ENCODE results near the gene SPATS2. TPM values are rescaled to one million over a fixed set of nuclear protein-coding genes. Genes with fewer than 3 reads are reported as not detected.

Gene SPATS2
- polyA plus RNA-seq, 12 donors = 19.8 to 61.7 (median 32.7) TPM; not detected in 1

DNA sequence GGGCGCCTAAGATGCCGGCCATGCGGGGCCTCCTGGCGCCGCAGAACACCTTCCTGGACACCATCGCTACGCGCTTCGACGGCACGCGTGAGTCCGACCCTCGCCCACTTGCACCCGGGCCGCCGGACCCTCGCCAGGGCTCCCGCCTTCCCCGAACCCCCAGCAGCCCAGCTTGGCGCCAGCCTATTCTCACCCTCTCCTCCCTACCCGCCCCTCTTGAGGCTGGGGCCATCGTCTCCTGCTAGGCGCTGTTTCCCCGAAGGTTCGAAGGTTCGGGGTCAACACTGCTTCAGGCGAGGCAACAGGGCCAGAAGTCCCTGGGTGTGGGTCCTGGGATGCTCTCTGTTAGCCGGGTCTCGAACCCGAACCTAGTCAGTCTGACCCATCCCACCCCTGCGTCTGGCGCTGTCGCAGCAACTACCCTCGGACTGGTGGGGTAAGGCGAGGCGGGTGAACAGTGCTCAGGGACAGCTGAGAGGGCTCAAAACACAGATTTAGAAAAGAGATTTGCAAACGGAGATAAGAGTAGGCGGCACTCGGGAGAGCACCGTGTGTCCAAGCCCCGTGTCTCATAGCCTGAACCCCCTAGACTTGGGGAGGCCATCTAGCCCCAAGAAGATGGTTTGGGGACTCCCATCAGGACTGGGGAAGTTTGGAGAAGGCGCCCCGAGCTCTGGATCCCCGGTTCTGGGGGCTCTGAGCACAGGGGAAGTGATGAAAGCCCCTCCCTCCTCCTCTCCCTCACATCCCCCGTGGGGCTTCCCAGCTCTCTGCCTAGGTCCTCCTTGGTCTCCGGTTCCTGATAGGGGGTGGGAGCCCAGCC is 172.4 kb downstream of the SPATS2 start:
- DNase-seq = no peak

DNA sequence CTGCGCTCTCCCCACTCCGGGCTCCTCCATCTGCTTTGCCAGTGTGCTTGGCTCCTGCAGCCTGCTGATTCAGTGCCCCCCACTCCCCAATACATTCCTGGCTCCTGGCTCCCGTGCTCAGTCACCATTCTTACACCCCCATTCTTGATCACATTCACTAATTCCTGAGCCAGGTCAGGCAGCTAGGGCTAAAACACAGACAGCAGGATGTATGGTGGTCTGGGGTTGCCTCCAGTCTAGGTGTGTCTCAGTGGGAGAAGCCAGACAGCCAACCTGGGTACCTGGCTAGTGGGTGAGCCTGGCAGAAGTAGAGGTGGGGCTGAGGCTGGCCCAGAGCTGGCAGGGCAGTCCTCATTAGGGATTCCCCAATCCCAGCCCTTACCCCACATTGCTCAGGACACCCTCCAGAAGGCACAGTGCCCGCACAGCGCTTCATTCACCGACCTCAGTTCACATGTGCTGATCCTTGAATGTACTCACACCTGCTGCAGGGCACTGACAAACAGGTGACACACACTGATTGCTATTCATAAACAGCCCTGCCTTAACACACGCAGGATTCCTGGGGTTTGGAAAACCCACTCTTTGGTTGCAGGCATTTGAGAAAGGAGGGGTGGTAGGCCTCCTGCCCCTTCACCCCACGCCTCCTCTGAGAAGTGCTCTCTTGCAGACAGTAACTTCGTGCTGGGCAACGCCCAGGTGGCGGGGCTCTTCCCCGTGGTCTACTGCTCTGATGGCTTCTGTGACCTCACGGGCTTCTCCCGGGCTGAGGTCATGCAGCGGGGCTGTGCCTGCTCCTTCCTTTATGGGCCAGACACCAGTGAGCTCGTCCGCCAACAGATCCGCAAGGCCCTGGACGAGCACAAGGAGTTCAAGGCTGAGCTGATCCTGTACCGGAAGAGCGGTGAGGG is 173.2 kb downstream of the SPATS2 start:
- no peak for DNase-seq

DNA sequence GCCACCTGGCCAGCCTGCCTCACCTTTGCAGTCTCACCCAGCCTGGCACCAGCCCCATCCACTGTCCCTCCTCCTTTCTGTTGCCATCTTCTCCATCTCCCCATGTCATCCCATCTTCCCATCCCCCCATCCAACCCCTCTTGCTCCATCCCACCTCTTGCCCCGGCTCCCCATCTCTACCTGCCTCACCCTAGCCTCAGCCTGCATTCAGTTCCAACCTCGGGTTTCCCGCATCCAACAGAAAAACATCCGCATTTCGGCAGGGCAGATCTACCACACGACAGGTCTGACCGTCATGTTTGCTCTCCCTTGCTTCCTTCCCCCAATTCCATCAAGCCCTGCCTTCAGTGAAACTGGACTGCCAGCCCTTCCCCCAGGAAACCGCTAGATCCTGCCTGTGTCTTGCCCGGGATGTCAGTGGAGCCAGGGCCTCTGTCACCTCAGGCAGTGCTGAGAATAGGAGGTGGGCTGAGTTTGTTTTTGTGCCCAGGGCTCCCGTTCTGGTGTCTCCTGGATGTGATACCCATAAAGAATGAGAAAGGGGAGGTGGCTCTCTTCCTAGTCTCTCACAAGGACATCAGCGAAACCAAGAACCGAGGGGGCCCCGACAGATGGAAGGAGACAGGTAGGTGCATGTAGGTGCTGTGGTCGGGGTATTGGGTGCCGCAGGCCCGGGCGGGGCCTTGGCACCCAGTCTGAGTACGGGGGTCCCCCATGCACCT is 174.0 kb downstream of the SPATS2 start:
- no peak for DNase-seq

DNA sequence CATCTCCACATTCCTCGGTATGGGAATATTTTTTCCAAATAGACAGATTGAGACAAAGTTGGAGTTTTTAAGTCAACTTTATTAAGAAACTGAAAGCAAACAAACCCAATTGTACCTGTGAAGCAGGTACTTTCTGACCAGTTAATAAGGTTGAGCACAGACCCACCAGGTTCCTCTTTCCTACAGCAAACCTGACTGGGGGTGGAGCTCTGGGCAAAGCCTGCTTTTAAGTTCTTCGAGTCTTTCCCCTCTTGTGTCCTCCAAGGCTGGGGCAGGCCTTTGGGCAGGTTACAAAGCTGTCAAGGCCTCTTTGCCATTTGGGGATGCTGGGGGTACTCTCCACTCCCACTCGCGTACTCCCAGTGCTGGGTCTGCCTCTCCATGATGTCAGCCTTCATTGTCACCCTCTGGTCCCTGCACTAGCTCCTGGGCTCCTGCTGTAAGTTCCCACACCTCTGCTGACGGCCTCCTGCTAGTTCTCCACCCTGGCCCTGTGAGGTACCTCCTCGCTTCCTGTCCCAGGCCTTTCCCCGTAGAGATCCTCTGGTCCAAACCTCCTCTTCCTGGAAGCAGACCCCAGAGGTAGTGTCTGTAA is 174.7 kb downstream of the SPATS2 start:
- no peak for DNase-seq

DNA sequence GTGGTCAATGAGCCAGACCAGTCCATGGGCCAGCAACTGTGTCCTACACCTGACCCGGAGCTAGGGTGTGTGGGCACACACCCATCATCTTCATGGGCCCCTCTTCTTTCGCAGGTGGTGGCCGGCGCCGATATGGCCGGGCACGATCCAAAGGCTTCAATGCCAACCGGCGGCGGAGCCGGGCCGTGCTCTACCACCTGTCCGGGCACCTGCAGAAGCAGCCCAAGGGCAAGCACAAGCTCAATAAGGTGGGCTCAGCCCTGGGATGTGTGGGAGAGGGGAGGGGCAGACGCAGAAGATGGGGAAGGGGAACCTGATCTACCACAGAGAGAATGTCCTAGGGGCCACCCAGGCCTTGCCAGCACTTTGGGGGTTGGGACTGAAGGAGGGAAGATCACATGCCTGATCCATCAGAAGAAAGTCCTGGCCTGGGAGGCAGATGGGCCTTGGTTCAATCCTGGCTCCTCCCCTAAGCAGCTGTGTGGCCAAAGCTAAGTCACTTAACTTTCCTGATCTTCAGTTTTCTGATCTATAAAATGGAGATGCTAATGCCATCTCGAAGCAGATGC is 175.4 kb downstream of the SPATS2 start:
- DNase-seq = no peak

DNA sequence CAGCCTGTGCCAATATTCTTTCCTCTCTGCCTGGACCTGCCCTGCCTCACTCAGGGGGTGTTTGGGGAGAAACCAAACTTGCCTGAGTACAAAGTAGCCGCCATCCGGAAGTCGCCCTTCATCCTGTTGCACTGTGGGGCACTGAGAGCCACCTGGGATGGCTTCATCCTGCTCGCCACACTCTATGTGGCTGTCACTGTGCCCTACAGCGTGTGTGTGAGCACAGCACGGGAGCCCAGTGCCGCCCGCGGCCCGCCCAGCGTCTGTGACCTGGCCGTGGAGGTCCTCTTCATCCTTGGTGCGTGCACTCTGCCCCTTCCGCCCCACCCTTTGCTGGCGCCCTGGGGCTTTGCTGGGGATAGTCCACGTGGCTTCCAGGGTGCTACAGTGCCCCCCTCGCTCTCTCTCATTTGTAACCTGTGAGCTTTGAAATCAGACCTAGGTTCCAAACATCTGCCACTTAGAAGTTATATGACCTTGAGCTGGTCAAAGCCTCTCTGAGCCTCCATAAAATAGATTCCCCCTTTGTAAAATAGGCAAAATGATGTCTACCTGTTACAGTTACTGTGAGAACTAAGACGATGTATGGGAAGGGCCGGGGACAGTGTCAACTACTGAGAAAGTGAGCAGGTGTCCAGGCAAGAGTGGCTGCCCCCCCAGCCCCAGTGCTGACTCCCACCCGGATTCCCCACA is 176.1 kb downstream of the SPATS2 start:
- no peak for DNase-seq

DNA sequence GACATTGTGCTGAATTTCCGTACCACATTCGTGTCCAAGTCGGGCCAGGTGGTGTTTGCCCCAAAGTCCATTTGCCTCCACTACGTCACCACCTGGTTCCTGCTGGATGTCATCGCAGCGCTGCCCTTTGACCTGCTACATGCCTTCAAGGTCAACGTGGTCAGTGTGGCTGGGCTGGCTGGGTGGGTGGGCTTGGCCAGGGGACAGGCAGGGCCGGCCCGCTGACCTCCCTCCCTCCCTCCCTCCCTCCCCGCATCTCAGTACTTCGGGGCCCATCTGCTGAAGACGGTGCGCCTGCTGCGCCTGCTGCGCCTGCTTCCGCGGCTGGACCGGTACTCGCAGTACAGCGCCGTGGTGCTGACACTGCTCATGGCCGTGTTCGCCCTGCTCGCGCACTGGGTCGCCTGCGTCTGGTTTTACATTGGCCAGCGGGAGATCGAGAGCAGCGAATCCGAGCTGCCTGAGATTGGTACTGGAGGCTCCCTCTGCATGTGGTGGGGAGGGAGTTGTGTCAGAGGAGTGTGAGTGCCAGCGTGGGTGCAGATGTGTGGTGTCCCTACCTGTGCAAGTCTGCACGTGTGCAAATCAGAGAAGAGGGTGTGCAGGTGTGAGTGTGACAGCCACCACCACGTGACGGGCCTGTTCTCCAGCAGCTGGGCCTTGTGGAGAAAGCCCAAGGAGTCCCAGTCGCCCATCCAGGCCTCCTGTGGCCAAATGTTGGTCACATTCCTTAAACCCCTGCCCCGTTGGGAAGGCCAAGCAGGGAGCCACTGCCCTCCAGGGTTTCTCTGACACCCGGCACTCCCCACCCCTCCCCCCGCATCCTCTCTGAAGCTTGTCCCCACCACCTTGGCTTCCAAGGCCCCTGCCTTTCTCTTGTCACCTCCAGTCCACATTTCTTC is 176.9 kb downstream of the SPATS2 start:
- no peak for DNase-seq

DNA sequence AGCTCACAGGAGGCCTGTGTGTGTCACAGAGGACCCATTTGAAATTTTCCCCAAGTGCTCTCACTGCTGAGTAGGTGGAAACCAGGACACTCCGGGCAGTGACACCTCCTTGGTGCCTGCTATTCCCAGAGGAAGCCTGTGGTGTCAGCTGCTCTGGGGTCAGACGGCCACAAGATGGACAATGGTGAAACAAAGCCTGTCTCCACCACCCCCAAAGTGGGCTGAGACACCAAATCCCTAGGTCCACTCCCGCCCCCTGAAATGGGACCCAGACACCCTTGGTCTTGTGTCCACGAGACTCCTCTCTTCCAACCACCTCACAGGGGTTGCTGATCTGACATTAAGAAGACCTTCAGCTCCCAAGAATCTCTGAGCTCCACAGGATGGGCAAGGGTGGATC is 178.6 kb downstream of the SPATS2 start:
- DNase-seq = no peak

DNA sequence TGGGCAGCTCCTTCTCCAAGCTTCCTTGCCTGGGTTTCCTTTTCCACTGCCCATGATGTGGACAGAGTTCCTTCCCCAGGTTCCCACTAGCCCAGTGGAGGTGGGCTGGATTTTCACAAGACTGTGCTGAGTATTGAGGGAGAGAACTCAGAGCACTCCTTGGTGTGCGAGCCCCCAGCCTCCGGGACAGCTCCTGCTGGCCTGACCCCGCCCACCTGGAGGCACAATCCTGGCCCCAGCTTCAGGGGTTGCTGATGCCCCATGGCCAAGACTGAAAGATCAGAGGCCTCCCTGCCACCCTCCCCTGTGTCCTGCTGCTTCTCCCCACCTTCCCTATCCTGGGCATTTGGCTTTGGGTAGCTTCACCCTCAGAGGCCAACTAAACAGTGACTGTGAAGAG is 179.2 kb downstream of the SPATS2 start:
- no peak for DNase-seq

DNA sequence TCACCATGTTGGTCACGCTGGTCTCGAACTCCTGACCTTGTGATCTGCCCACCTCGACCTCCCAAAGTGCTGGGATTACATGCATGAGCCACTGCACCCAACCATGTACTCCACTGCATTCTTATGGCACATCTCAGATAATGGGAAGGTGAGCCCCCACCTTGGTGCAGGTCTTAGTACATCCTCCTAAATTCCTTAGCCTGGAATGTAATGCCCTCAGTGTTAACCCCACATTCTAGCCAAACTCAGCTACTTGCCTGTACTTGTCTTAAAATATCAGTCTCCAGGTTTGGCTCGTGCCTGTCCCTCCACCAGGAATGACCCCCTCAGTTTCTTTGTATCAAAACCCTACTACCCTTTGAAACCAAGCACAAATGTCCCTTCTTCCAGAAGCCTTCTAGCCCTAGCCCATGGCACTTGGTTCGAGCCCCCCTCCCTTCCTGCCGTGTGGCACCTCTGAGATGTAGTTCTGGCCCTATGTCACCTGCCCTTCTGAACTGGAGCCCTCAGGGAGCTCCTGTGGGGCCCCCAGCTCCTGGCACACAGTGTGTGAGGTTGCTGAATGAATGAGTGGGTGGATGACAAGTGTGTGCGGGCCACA is 179.9 kb downstream of the SPATS2 start:
- no peak for DNase-seq

DNA sequence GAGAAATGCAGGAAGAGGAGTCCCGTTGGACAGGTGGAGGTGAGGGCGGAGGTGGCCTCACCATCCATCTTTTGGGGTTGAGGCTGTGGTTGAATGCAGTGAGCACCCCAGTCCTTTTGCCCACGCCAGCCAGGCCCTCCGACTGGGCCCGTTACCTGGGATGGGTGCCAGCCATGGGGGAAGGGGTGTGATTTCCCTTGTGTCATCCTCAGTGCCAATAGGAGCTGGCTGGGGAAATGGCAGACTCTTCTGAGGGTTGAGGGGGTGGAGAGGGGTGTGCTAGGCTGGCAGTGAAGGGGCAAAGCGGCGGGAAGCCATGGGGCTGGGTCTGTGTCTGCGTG is 181.2 kb downstream of the SPATS2 start:
- no peak for DNase-seq

DNA sequence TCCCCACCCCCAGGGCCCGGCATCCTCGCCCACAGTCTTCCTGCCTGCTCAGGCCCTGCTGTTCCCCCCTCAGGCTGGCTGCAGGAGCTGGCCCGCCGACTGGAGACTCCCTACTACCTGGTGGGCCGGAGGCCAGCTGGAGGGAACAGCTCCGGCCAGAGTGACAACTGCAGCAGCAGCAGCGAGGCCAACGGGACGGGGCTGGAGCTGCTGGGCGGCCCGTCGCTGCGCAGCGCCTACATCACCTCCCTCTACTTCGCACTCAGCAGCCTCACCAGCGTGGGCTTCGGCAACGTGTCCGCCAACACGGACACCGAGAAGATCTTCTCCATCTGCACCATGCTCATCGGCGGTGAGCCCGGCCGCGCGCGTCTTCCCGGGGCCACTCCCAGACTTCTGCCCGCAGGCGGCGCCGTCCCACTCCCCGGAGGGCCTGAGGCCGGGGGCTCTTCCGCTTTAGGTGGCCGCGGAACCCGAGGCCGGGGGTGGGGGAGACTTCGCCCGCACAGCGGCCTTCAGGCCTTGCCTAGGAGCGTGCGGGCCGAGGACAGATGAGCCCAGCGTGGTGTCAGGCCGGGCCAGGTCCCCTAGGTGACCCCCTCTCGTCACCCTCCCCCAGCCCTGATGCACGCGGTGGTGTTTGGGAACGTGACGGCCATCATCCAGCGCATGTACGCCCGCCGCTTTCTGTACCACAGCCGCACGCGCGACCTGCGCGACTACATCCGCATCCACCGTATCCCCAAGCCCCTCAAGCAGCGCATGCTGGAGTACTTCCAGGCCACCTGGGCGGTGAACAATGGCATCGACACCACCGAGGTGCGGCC is 181.8 kb downstream of the SPATS2 start:
- peak; percentile 39 for DNase-seq

DNA sequence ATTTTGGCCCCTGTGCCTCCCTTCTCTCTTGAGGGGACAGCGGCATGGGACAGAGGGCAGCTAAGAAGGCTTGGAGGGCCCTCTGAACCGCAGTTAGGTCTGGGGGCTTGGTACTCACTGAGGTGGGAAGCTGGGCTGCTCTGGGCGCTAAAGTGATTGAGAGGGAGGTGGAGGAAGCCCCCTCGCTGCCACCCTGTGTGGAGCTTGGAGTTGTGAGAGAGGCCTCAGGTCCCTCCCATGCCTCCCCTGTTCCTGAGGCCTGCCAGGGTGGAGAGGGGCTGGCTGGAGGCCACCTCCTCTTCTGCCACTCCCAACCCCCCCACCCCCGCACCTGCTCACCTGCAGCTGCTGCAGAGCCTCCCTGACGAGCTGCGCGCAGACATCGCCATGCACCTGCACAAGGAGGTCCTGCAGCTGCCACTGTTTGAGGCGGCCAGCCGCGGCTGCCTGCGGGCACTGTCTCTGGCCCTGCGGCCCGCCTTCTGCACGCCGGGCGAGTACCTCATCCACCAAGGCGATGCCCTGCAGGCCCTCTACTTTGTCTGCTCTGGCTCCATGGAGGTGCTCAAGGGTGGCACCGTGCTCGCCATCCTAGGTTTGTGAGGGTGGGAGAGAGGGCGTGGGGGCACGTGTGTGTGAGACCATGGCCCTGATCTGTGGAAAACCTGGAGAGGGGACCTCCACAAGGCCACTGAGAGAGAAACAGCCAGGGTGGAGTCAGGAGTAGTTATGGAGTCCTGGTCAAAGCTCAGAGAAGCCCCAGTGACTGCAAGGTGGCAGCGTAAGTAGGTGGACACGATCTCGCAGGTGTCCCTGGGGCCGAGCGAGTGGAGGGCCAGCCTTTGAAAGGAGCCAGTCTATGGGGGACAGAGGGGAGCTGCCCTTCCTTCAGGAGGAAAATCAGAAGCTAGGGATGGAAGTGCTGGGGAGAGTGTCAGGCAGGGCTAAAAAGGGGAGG is 182.8 kb downstream of the SPATS2 start:
- no peak for DNase-seq

DNA sequence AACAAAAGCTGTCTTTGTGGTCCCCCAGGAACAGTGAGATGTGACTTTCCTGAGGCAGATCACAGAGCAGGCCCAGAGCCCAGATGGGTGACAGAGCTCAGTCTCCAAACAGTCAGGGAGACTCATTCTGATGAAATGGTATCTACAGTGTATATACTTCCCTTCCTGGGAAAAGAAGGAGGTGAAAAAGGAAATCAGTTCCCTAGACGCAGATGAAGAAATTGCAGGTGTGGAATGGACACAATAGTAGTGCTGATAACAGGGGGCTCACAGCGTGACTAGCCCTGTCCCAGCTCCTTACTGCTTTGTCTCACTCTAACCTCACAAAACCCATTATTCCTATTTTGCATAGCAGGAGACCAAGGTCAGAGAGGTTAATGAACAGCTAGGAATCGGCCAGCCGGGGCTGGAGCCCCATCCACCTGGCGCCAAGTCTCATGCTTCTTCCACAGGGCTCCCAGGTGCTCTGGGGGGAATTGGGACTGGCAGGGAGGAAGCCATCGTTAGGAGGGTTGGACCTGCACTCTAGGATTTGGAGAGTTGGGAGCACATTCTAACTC is 183.5 kb downstream of the SPATS2 start:
- no peak for DNase-seq

DNA sequence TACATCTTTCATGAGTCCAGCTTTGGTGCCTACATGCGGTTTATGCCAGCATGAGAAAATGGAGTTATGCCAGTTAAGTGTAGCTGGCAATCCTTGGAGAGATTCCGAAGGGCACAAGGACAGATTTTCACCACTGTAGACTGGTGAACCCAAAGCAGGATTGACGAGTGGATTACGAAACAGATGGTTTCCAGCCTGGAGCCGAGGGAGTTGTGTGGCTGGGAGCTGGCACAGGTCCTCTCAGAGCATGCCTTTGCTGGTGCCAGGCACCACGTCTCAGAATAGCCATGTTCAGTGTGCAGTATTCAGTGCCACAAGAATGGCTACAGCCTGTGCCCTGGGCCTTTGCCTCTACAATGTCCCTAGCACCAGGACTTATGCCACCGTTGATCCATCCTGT is 184.8 kb downstream of the SPATS2 start:
- DNase-seq = no peak

DNA sequence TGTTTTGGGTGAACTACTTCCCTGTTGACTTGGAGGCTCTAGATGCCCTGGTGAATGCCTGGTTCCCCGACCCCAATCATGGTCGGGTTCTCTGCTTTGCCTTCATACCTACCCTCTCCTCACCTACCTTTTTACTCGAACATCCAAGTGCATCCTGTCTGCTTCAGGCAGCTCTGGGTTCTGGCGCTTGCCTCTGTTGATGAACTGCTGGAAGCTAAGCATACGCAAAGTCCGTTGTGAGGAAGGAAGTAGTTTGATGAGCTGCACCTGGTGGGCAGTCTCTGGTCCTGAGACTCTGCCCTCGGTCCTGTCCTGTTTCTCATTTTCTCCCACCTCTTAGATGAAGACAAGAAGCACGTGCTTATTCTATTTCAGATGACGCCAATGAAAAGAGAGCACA is 185.2 kb downstream of the SPATS2 start:
- DNase-seq = no peak

DNA sequence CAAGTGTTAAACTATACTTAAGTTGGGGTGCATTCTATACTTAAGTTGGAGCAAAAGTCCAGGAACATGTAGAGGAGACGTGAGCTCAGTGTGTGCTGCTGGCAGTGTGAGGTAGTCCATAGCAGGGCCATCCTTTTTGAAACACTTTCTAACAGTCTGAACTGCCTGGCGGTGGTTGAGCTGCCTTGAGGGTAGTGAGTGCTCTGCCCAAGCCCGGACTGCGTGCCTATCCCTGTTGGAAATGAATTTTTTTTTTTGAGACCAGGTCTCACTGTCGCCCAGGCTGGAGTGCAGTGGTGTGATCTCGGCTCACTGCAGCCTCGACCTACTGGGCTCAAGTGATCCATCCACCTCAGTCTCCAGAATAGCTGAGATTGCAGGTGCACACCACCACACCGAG is 185.6 kb downstream of the SPATS2 start:
- no peak for DNase-seq
